Ovary (tissue), 3 donors: ENCODE measurements around the gene WDR1.

Experiments used
- EP300 ChIP-seq: sonication (generic); formaldehyde crosslinking; IDR thresholded peaks from one replicate; pipeline ENCODE4 v1.6.1; 2017; ENCODE audit warnings: antibody characterized with exemption
- POLR2A ChIP-seq: fragments of 450-650 bp; IDR thresholded peaks from one replicate; pipeline ENCODE4 v1.6.1; 2017; ENCODE audit warnings: antibody characterized with exemption, mild to moderate bottlenecking, moderate library complexity
- TF ChIP-seq, protein P1 (sequence below), 3 donors: fragments of 450-650 bp in 2 of 3; fragments of 200-600 bp in 1 of 3; IDR thresholded peaks; one replicate each; pipeline versions ENCODE4 v1.5.1 to v1.8.0; 2016 to 2022; ENCODE audit warnings: antibody characterized with exemption in 3 of 3, mild to moderate bottlenecking in 1 of 3
- donor health status: DM: no; HTN: no; CAD: no.

DNA sequence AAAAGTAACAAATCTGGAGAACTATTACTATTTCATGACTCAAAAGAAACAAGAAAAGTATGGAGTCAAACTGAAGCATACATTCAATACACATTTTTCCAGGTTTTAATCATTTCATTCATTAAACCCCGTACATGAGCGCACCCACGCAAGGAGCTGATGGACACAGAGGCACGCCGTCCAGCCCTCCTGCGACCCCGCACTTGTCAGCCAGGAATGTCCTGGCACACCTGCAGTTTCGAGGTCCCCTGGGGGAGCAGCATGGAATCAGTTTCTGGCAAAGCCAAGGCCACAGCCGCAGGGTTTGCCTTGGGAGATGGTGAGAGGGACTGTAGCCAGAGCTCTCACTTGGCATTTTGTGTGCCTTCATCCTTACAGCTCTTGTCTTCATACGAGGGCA is 82.5 kb downstream of the WDR1 start:
- TF ChIP-seq POLR2A (no peak), EP300 (no peak)
- TF ChIP-seq, protein P1, sequence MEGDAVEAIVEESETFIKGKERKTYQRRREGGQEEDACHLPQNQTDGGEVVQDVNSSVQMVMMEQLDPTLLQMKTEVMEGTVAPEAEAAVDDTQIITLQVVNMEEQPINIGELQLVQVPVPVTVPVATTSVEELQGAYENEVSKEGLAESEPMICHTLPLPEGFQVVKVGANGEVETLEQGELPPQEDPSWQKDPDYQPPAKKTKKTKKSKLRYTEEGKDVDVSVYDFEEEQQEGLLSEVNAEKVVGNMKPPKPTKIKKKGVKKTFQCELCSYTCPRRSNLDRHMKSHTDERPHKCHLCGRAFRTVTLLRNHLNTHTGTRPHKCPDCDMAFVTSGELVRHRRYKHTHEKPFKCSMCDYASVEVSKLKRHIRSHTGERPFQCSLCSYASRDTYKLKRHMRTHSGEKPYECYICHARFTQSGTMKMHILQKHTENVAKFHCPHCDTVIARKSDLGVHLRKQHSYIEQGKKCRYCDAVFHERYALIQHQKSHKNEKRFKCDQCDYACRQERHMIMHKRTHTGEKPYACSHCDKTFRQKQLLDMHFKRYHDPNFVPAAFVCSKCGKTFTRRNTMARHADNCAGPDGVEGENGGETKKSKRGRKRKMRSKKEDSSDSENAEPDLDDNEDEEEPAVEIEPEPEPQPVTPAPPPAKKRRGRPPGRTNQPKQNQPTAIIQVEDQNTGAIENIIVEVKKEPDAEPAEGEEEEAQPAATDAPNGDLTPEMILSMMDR (IDR thresholded peaks at IDR 0.05) = no peak
